ENCODE results near the gene SDK1.

SDK1 gene

DNA sequence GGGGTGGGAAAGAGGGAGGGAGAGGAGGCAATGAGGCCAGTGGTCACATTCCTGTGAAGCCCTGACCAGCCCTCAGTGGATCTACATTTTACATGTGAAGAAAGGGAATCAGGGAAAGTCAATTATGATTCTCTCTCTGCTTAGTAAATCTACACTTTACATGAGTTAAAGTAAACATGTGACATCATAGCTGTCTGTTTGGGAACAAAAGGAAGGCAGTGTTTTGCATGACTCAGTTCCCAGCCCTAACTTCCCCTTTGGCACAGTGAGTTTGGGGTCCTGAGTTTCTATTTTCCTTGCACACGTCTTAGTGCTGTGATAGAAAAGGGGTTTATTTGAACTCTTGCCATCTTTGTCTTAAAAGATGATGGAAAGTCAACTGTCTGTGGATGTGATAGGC lies 615.1 kb downstream of the SDK1 start:
- H3K36me3 ChIP-seq (ENCODE audit: control insufficient read depth in 5 of 5, insufficient read depth in 5 of 5, low read length in 5 of 5) = no peaks in the 10 kb centered on the region
- peaks cover 2 to 23% (median 8%) of the 10 kb centered on the region in 5 donors for H3K4me1 ChIP-seq (ENCODE audit: control insufficient read depth in 5 of 5, insufficient read depth in 5 of 5, low read length in 5 of 5)
- no peaks in the 10 kb centered on the region for H3K9me3 ChIP-seq (ENCODE audit: control insufficient read depth in 5 of 5, low read length in 5 of 5)
- H3K27me3 ChIP-seq (ENCODE audit: control insufficient read depth in 5 of 5, insufficient read depth in 4 of 5, low read length in 5 of 5) = no peaks in the 10 kb centered on the region
- H3K9ac ChIP-seq (ENCODE audit: low read length in 5 of 5) = no peak overlapping the region
- H3K4me3 ChIP-seq (ENCODE audit: low read depth in 1 of 5, low read length in 5 of 5) = no peak overlapping the region
- H3K27ac ChIP-seq (ENCODE audit: low read depth, low read length) = no peak overlapping the region

DNA sequence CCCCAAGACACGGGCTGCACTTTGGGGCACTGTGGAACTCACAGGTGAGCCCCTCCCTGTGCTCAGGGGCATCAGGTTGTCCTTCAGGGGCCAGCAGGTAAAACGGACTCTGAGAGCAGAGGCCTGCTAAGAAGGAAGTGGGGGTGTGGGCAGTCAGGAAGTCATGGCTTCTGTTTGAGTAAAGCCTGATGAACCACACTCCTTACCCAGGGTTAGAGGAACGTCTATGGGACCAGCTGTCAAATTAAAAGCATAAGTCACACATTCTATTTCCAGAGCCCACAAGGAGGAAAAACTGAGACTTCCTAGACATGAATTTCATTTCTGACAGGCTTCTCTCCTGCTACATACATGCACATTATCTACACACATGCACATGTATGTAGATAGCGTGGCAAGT lies 616.4 kb downstream of the SDK1 start:
- Histone ChIP-seq H3K36me3 (ENCODE audit: control insufficient read depth in 5 of 5, insufficient read depth in 5 of 5, low read length in 5 of 5) (no peaks in the 10 kb centered on the region), H3K27me3 (ENCODE audit: control insufficient read depth in 5 of 5, insufficient read depth in 4 of 5, low read length in 5 of 5) (no peaks in the 10 kb centered on the region), H3K9ac (ENCODE audit: low read length in 5 of 5) (no peak overlapping the region), H3K4me3 (ENCODE audit: low read depth in 1 of 5, low read length in 5 of 5) (no peak overlapping the region), H3K27ac (ENCODE audit: low read depth, low read length) (no peak overlapping the region), H3K9me3 (ENCODE audit: control insufficient read depth in 5 of 5, low read length in 5 of 5) (no peaks in the 10 kb centered on the region), H3K4me1 (ENCODE audit: control insufficient read depth in 5 of 5, insufficient read depth in 5 of 5, low read length in 5 of 5) (peaks cover 3 to 21% (median 10%) of the 10 kb centered on the region in 5 donors)

DNA sequence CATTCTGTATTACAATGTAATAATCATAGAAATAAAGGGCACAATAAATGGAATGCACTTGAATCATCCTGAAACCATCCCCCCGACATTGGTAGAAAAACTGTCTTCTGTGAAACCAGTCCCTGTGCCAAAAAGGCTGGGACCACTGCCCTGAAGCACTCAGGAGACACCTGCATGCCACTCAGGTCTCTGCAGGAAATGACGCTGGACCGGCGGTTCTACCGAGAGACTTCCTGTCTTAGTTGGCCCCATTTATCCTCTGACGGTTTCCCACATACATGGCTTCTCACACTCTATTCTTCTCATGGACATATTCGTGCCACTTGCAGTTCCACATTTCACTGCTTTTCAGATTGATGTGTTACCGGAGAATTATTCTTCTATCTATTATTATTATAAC lies 617.5 kb downstream of the SDK1 start:
- Histone ChIP-seq H3K27ac (ENCODE audit: low read depth, low read length) (no peak overlapping the region), H3K27me3 (ENCODE audit: control insufficient read depth in 5 of 5, insufficient read depth in 4 of 5, low read length in 5 of 5) (no peaks in the 10 kb centered on the region), H3K9ac (ENCODE audit: low read length in 5 of 5) (no peak overlapping the region), H3K36me3 (ENCODE audit: control insufficient read depth in 5 of 5, insufficient read depth in 5 of 5, low read length in 5 of 5) (no peaks in the 10 kb centered on the region), H3K4me3 (ENCODE audit: low read depth in 1 of 5, low read length in 5 of 5) (no peak overlapping the region), H3K4me1 (ENCODE audit: control insufficient read depth in 5 of 5, insufficient read depth in 5 of 5, low read length in 5 of 5) (peaks cover 3 to 20% (median 15%) of the 10 kb centered on the region in 5 donors), H3K9me3 (ENCODE audit: control insufficient read depth in 5 of 5, low read length in 5 of 5) (no peaks in the 10 kb centered on the region)

DNA sequence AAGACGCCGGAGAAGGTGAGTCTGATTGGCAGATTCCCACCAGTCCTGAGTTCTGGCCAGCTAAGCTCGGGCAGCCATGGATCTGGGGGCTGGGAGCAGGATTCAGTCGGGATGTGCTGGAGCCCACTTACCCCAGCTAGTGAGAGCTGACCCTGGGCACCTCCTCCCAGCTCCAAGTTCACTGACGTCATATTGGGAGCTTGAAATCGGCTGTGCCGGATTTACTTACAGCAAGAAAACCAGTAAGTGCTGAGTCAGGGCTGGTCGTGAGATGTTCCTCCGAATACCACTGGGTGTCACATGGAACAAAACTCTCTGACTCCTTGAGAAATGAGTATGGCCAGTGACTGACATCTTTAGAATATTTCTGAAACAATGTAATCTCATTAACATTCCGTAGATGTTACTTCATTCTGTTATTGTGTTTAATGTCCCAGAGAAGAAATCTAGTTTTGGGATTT lies 621.2 kb downstream of the SDK1 start:
- H3K27me3 ChIP-seq (ENCODE audit: control insufficient read depth in 5 of 5, insufficient read depth in 4 of 5, low read length in 5 of 5) = no peaks in the 10 kb centered on the region
- no peak overlapping the region for H3K27ac ChIP-seq (ENCODE audit: low read depth, low read length)
- H3K4me1 ChIP-seq (ENCODE audit: control insufficient read depth in 5 of 5, insufficient read depth in 5 of 5, low read length in 5 of 5) = peaks cover 0 to 10% (median 8%) of the 10 kb centered on the region in 5 donors
- no peaks in the 10 kb centered on the region for H3K9me3 ChIP-seq (ENCODE audit: control insufficient read depth in 5 of 5, low read length in 5 of 5)
- H3K9ac ChIP-seq (ENCODE audit: low read length in 5 of 5) = peak overlapping the region in 2 of 5 donors; percentile 34 to 74
- peak overlapping the region in 4 of 5 donors; percentile 29 to 47 (median 40) for H3K4me3 ChIP-seq (ENCODE audit: low read depth in 1 of 5, low read length in 5 of 5)
- H3K36me3 ChIP-seq (ENCODE audit: control insufficient read depth in 5 of 5, insufficient read depth in 5 of 5, low read length in 5 of 5) = no peaks in the 10 kb centered on the region

DNA sequence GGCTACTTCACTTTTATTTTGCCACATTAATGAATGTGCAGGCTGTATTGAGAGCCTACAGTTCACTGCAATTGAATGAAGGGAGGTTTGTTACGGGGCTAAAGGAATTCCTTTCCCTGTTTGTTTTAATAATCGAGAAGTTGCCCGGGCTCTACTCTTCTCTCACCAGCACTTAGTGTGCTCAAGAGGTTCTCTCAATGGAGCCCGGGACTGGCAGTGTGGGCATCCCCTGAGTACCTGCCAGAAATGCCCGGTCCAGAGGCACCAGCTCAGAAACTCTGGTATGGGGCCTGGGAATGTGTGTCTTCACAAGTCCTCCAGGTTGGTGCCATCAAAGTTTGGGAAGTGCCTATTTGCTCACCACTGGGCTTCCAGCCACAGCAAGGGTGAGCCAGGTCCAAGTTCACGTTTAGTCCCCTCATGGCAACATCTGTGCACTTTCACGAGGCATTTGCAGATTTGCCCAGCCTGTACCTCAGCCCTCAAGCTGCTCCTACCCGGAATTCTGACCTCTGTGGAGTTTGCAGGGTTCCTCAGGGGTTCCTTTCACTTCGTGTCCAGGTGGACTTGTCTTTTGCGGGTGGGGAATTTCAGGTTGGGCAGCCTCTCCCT lies 622.4 kb downstream of the SDK1 start:
- Histone ChIP-seq H3K9me3 (ENCODE audit: control insufficient read depth in 5 of 5, low read length in 5 of 5) (no peaks in the 10 kb centered on the region), H3K36me3 (ENCODE audit: control insufficient read depth in 5 of 5, insufficient read depth in 5 of 5, low read length in 5 of 5) (no peaks in the 10 kb centered on the region), H3K27me3 (ENCODE audit: control insufficient read depth in 5 of 5, insufficient read depth in 4 of 5, low read length in 5 of 5) (no peaks in the 10 kb centered on the region), H3K4me3 (ENCODE audit: low read depth in 1 of 5, low read length in 5 of 5) (no peak overlapping the region), H3K27ac (ENCODE audit: low read depth, low read length) (no peak overlapping the region), H3K4me1 (ENCODE audit: control insufficient read depth in 5 of 5, insufficient read depth in 5 of 5, low read length in 5 of 5) (peaks cover 0 to 10% (median 8%) of the 10 kb centered on the region in 5 donors), H3K9ac (ENCODE audit: low read length in 5 of 5) (no peak overlapping the region)

DNA sequence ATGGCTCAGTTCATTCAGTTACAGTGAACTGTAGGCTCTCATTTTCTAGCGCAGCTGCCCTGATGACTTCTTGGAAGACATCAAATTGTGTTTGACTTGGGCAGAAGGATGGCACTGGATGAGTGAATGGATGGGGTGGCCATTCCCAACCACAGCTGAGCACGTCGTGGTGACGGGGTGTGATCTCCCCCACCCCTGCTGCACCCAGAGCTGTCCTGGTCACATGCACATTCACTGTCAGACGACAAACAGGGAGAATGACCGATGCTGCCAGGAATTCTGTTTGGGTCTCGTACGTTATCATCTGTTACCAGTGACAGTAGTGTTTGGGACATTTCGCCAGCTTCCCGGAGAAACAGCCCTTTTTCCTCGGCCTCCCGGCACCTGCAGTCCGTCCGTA lies 623.2 kb downstream of the SDK1 start:
- H3K36me3 ChIP-seq (ENCODE audit: control insufficient read depth in 5 of 5, insufficient read depth in 5 of 5, low read length in 5 of 5) = no peaks in the 10 kb centered on the region
- no peak overlapping the region for H3K9ac ChIP-seq (ENCODE audit: low read length in 5 of 5)
- no peaks in the 10 kb centered on the region for H3K9me3 ChIP-seq (ENCODE audit: control insufficient read depth in 5 of 5, low read length in 5 of 5)
- H3K27ac ChIP-seq (ENCODE audit: low read depth, low read length) = no peak overlapping the region
- H3K4me3 ChIP-seq (ENCODE audit: low read depth in 1 of 5, low read length in 5 of 5) = no peak overlapping the region
- no peaks in the 10 kb centered on the region for H3K27me3 ChIP-seq (ENCODE audit: control insufficient read depth in 5 of 5, insufficient read depth in 4 of 5, low read length in 5 of 5)
- peaks cover 0 to 10% (median 8%) of the 10 kb centered on the region in 5 donors for H3K4me1 ChIP-seq (ENCODE audit: control insufficient read depth in 5 of 5, insufficient read depth in 5 of 5, low read length in 5 of 5)

DNA sequence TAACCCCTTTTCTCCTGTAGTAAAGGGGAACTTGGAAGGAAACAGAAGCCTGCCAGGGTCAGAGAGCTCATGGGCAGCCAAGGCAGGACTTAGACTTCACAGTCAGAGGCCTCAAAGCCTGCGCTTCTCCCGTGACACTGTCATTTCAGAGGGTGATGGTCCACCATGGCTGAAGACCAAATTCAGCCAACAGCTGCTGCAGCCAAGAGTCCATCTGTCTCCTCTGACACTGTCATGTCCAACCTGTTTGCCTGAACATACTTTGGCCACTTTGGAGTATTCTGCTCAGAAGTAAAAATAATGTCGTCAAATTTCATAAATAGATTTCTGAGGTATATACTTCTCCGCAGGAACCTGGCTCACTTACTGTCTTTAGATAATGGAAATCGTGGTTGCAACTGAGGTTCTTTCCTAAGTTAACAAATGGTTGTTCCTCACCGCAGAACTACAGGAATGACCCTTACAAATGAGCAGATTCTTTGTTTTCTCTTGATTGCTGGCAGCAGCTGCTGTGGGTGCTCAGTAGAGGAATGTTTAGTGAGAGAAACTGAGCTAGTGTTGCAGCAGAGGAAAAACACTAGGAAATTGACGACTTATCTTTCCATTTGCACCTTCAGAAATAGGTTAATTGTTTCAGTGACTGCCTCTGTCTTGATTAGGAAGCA lies 626.5 kb downstream of the SDK1 start:
- no peak overlapping the region for H3K27ac ChIP-seq (ENCODE audit: low read depth, low read length)
- H3K9ac ChIP-seq (ENCODE audit: low read length in 5 of 5) = no peak overlapping the region
- no peaks in the 10 kb centered on the region for H3K27me3 ChIP-seq (ENCODE audit: control insufficient read depth in 5 of 5, insufficient read depth in 4 of 5, low read length in 5 of 5)
- H3K36me3 ChIP-seq (ENCODE audit: control insufficient read depth in 5 of 5, insufficient read depth in 5 of 5, low read length in 5 of 5) = no peaks in the 10 kb centered on the region
- H3K4me3 ChIP-seq (ENCODE audit: low read depth in 1 of 5, low read length in 5 of 5) = no peak overlapping the region
- H3K9me3 ChIP-seq (ENCODE audit: control insufficient read depth in 5 of 5, low read length in 5 of 5) = no peaks in the 10 kb centered on the region
- peaks cover 0 to 3% (median 2%) of the 10 kb centered on the region in 5 donors for H3K4me1 ChIP-seq (ENCODE audit: control insufficient read depth in 5 of 5, insufficient read depth in 5 of 5, low read length in 5 of 5)

DNA sequence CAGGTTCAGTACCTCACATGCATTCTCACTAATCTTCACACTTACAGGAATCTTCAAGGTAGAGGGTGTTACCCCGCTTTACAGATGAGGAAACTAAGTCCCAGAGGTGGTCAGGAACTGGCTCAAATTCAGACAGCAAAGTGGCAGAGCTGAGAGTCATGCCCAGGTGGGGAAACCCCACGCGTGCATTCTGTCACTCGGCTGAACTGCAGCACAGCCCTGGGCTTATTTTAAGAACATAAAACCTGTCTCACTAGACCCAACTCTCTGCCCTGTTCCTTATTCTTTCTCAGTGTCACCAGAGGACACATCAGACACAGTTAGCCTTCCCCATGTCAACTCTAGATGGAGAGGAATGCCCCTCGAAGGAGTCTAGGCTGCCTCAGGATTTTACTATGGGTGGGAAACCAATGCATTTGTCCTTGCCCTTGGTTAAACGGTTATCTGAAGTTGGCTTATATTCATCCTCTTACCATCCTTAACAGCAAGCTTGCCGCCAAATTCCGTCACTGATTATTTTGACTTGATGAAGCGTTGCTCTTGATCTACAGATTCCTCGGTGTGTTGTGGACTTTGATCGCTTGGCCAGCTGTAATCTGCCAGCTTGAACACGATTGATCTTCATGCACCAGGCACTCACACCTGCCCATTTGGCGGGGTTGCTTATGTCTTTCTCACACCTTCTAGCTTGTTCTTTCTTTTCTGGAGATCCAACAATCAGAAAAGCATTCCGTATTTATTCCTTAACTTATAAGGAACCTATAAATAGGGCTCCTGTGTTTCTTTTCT lies 627.9 kb downstream of the SDK1 start:
- H3K9me3 ChIP-seq (ENCODE audit: control insufficient read depth in 5 of 5, low read length in 5 of 5) = no peaks in the 10 kb centered on the region
- no peak overlapping the region for H3K4me3 ChIP-seq (ENCODE audit: low read depth in 1 of 5, low read length in 5 of 5)
- no peaks in the 10 kb centered on the region for H3K36me3 ChIP-seq (ENCODE audit: control insufficient read depth in 5 of 5, insufficient read depth in 5 of 5, low read length in 5 of 5)
- H3K27ac ChIP-seq (ENCODE audit: low read depth, low read length) = no peak overlapping the region
- no peak overlapping the region for H3K9ac ChIP-seq (ENCODE audit: low read length in 5 of 5)
- no peaks in the 10 kb centered on the region for H3K27me3 ChIP-seq (ENCODE audit: control insufficient read depth in 5 of 5, insufficient read depth in 4 of 5, low read length in 5 of 5)
- no peaks in the 10 kb centered on the region for H3K4me1 ChIP-seq (ENCODE audit: control insufficient read depth in 5 of 5, insufficient read depth in 5 of 5, low read length in 5 of 5)

DNA sequence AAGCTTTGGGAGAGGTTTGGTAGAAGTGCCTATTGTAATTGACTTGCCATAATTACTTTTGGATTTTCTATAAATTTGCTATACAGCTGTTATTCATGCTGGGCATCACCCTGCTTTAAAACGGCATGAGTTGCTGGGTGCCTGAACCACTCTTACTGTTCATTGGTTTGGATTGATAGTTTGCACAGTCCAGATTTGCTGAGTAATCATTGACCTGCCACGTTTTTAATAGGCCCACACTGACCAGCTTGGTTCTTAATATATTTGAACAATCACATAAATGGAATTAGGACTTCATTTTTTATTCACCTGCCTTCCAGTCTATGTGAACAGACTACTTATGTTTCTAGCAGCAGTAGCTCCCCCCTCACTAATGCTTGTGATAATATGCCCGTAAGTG lies 630.8 kb downstream of the SDK1 start:
- no peak overlapping the region for H3K27ac ChIP-seq (ENCODE audit: low read depth, low read length)
- no peaks in the 10 kb centered on the region for H3K4me1 ChIP-seq (ENCODE audit: control insufficient read depth in 5 of 5, insufficient read depth in 5 of 5, low read length in 5 of 5)
- no peak overlapping the region for H3K4me3 ChIP-seq (ENCODE audit: low read depth in 1 of 5, low read length in 5 of 5)
- no peak overlapping the region for H3K9ac ChIP-seq (ENCODE audit: low read length in 5 of 5)
- no peaks in the 10 kb centered on the region for H3K36me3 ChIP-seq (ENCODE audit: control insufficient read depth in 5 of 5, insufficient read depth in 5 of 5, low read length in 5 of 5)
- no peaks in the 10 kb centered on the region for H3K27me3 ChIP-seq (ENCODE audit: control insufficient read depth in 5 of 5, insufficient read depth in 4 of 5, low read length in 5 of 5)
- H3K9me3 ChIP-seq (ENCODE audit: control insufficient read depth in 5 of 5, low read length in 5 of 5) = peaks cover 0 to 12% (median 2%) of the 10 kb centered on the region in 5 donors

DNA sequence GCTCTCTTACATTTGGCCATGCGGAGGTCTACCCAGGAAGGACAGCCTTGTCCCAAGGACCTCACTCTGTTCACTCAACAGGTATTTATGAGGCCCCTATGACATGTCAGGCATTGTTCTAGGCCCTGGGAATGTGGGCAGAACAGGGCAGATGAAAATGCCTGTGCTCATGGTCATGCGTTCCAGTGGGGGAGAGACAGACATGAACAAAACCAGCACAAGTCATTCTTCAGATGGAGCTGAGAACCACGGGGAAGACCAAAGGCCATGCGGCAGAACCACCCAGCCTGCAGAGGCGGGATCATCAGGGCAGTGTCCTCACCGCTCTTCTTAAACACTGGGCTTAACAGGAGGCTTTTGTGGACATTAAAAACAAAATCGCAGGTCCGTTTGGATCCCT lies 636.1 kb downstream of the SDK1 start:
- Histone ChIP-seq H3K4me1 (ENCODE audit: control insufficient read depth in 5 of 5, insufficient read depth in 5 of 5, low read length in 5 of 5) (no peaks in the 10 kb centered on the region), H3K9ac (ENCODE audit: low read length in 5 of 5) (no peak overlapping the region), H3K36me3 (ENCODE audit: control insufficient read depth in 5 of 5, insufficient read depth in 5 of 5, low read length in 5 of 5) (no peaks in the 10 kb centered on the region), H3K27me3 (ENCODE audit: control insufficient read depth in 5 of 5, insufficient read depth in 4 of 5, low read length in 5 of 5) (no peaks in the 10 kb centered on the region), H3K27ac (ENCODE audit: low read depth, low read length) (no peak overlapping the region), H3K9me3 (ENCODE audit: control insufficient read depth in 5 of 5, low read length in 5 of 5) (peaks cover 0 to 12% (median 2%) of the 10 kb centered on the region in 5 donors), H3K4me3 (ENCODE audit: low read depth in 1 of 5, low read length in 5 of 5) (no peak overlapping the region)

Measured in subcutaneous abdominal adipose tissue (tissue), 5 donors.